CD4-positive, alpha-beta T cell treated with Interleukin-12 subunit alpha and Interleukin-12 subunit beta, for 1 hour (primary cell): Measurements from ENCODE around the gene ARL15.

Source experiments
- DNase-seq: peaks from one replicate; pipeline ENCODE4 v3.0.0-alpha.2; 2020

Gene ARL15

GRCh38 chr5:53927668-53928247 lies 382.6 kb downstream of the ARL15 start:
- no peak for DNase-seq

GRCh38 chr5:53926026-53926425 lies 384.3 kb downstream of the ARL15 start:
- no peak for DNase-seq

DNA sequence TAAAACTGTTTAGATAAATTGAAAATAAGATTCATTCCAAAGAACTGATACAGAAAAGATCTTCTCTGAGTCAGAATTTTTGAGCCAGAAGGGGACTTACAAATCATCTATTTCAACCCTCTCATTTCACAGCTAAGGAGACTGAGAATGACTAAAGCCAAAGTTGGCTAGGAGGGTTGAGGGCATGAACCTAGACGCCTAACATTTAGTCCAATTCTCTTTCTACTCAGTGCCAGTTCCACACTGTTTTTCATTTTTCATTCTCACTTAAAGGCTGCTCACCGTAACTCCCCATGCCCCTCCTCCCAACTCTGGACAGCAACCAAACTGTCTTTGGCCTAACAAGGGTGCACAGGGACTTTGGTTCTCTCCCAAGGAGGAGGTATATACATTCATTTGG lies 386.0 kb downstream of the ARL15 start:
- no peak for DNase-seq

DNA sequence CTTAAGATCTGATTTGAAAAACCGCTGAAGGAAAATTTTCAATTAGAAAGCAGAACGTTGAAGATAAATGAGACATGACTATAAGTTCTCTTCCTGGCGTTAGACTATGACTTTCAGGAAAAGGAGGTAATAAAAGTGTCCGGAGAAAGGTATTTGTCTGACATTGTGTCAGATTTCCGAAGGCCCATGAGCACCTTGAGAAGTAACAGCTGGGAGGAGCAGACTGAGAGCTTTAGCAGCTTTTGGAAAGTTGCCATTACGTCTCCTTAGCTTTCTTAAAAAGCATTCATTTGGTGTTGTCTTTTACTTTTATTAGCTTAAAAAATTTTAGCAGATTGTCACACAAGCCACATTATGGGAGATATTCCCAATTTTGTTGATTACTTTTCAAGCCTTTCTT lies 386.4 kb downstream of the ARL15 start:
- DNase-seq: no peak

DNA sequence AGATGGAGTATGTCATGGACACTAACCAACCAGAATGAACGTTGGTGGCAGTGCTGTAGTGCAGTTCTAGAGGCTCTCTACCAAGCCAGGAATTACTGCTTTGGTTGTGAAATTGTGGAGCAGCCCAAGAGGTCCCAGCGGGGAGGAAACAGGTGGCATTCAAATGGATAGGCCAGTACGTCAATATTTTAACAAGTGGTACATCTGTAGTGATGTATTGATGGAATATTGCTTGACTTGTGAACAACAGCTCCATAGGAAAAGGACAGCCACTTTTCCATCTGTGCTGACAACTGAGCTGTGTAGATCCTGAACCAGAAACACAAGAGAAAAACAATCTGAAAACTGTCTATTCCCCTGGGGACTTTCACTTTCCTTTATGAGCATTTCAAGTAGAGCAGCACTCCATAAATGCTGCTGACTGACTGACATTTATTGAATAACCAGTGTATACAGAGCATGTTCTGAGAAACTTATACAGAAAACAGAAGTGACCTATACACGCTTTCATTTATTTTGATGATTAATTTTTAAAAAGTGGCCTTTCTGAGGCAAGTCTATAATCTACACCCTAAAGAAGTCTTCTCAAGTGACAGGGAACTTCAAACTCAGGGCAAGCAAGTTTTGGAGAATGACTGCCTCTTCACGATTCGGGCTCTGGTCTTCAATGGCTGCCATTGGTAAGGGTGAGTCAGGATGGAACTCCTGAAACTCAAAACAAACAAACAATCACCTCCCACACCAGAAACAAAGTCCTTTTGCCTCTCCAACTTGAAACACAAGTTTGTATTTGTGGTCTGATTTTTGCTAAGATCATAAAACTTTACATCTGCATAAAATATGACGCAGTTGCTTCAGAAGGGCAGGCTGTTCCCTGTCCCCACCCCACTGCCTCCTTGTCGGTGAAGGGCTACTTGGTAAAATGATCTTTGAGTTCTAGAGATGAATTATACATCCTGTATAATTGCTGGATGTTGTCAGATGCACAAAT lies 387.6 kb downstream of the ARL15 start:
- no peak for DNase-seq

DNA sequence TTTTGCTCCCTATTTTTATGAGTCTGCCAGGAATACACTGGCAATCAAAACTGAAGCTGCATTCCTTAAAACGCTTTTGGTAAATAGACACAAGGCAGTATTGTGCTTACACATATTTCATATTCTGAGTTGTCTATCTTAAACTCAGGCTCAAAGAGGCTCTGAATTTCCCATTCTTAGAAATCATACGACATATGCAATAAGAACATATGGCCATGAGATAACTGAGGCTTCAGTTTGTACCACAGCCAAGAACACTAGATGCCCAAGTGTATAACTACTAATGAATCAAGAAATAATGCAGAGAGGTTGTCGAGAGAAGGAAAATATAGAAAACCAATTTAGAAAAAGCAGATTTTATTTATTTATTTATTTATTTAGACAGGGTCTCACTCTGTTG lies 392.5 kb downstream of the ARL15 start:
- no peak for DNase-seq

- DNase-seq: no peak
Observed at GRCh38 chr5:53917095-53917494, 393.3 kb downstream of the ARL15 start.

GRCh38 chr5:53915120-53915519 lies 395.3 kb downstream of the ARL15 start:
- no peak for DNase-seq

DNA sequence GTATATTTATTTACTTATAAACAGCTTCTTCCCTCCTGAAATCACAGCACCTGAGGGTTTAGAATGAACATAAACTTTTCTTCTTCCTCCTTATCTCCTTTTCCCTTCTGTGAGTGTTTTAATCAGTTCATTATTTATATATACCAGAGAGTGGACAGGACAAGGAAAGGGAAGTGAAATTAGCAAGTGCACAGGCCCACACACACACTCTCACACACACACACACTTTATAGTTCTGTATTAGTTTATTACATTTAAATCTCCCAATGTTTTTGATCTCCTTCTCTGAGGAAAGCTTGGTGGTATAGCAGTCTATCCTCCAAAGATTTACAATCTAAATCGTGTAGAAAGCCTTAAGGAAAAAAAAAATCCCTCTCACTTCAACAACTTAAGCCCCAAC lies 396.4 kb downstream of the ARL15 start:
- DNase-seq: no peak

DNA sequence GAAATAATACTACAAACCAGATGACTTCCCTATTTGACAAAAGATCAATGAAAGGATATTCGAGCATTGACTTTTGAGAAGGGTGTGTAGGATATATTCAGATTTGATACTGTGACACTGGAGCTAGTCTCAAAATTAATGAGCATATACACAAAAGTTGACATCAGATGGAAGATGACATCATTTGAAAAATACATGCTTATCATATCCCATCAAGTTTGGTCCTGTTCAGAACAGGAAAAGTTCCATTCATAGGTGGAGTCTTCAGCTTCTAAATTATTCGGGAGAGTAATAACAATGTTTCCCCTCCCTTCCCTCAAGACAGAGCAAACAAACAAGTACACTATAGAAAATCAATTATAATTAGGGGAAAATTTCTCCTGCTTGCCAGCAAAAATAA lies 401.6 kb downstream of the ARL15 start:
- no peak for DNase-seq

- DNase-seq: no peak
Observed at GRCh38 chr5:53907827-53908226, 402.5 kb downstream of the ARL15 start.

- no peak for DNase-seq
Observed at GRCh38 chr5:53906736-53907135, 403.6 kb downstream of the ARL15 start.

DNA sequence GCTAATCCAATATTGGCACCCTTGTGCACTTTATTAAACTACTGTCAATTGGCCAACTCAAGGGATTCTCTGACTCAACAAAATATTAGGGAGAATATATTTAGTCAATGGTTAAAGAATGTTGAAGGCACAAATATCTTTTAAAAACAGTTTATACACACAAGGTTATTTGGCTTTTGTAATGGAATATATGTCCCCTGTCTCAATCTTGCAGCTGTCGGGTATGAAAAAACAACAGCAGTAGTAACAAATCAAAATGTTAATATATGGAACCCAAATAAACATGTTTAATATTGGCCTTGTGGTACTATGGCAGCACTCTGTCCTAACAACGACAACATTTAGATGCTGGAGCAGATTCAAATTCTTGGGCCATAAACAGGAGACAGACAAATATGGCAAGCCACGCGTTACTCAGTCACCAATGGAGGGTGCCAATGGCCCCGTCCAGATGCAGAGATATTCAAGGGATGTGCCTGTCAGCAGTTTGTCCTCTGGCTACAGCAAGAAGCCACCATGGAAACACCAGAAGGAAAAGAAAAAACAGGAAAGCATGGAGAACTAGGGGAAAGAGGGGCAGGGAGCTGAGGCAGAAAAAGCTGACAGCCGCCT lies 408.0 kb downstream of the ARL15 start:
- DNase-seq: no peak

- no peak for DNase-seq
Observed at GRCh38 chr5:53900677-53901076, 409.7 kb downstream of the ARL15 start.

DNA sequence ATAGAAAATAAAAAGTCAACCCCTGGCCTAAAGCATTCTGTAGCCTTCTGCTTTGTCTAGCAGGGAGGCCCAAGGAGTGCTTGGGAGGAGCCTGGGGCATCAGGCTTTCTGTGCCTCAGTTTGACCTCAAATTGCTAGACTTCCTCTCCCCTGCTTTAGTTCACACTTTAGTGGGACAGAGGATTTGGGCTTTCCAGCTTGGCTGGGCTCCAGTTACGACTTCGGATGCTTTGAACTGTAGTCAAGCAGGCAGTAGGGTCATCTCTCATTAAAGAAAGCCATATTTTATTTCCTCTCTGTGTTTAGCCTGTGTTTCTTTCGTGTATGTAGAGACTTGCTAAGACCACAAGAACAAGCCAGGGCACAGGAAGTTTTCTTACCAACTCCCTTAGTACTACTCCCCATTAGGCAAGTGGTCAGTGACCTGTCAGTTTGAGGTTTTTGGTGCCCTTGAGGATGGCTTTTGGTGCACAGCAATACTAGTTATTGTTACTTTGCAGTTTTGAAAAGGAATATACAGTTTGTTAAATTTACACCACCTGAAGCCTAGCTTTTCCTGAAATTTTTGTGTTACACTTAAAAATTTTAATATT lies 415.2 kb downstream of the ARL15 start:
- DNase-seq: no peak

DNA sequence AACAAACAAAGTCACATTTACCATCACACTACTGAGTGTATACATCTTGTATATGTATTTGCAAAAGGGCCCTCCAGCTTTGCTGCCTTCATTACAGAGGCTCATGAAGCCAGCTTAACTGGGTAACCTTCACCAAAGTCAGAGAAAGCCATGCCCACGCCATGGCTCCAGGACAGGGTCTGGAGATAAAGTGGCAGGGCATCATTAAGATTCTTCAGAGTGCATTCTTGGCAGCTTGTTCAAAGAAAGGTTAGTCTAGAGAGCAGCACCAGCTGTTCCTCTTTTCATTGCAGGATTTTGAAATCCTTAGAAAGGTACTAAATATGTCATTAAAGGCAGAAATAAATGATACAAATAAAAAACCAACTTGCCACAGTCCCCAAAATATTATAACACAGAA lies 416.7 kb downstream of the ARL15 start:
- no peak for DNase-seq

DNA sequence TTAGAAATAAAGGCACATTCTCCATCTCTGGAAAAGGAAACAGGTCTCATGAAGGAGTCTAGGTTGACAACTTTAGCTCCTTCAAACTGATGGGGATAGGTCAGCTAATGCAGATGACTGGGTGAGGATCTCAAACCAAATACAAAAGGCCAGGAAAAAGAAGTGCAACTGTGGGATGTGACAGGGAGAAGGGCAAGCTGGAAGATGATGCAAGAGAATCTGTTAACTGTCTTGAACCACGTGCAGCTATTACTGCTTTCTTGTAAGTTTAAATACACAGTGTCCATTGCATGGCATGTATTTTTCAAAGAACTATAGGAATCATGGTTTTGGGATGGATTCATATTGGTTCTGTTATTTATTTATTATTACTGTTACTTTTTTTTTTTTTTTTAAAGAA lies 418.1 kb downstream of the ARL15 start:
- no peak for DNase-seq

GRCh38 chr5:53891159-53891558 lies 419.2 kb downstream of the ARL15 start:
- DNase-seq: no peak

DNA sequence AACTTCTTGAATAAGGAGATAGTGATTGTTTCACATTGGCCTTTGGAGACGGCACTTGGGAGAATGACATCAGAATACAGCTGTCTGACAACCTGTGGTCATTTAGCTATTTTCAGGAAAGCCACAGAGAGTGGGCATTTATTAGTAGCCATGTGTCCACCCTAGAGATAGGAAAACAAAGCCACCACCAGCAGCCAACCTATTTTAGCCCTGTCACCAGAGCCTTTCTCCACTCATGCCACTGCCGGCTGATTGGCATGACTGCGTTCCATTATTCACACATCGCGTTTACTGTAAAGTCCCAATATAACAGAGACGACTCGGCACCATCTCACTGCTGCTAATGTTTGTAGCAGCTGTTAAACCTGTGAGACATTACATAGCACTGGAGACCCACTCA lies 419.9 kb downstream of the ARL15 start:
- DNase-seq: no peak

DNA sequence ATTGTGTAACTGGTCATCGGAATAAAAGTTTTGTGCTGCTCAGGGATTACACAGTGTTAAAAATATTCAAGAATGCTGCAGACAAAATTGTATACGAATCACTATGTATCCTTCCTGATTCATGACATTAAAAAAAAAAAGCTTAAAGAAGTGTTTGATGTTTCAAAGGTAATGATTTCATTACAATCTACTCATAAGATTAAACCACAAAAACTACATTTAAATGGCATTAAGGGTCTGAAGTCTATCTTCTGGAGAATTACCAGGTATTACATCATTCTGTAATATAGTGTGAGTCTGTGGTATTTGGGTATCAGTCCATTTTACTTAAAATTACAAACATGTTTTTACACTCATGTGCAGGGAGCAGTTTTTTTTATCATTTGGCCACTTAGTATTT lies 425.5 kb downstream of the ARL15 start:
- no peak for DNase-seq

DNA sequence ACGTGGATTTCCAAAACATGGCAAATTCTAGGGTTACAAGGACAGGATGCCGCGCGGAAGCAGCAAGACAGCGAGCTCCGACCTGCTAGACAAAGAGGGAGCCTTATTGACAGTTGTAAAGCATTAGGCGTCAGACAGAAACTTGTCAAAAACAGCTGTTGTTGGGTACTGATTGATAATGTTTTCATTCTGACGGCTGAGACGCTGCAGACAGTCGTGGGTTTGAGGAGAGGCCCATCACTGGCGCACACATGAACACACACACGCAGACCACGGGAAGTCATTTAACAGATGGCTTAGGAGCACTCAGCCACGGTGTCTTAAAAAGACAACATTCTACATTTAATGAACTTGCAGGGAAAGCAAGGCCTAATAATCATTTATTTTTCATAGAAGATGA lies 426.0 kb downstream of the ARL15 start:
- DNase-seq: no peak

- no peak for DNase-seq
Observed at GRCh38 chr5:53882676-53883031, 427.7 kb downstream of the ARL15 start.

GRCh38 chr5:53882006-53882675 lies 428.2 kb downstream of the ARL15 start:
- DNase-seq: no peak
